B cell (primary cell): Measurements from ENCODE around the gene CNFN. TPM values are rescaled to one million over a fixed set of nuclear protein-coding genes. Genes with fewer than 3 reads are reported as not detected.
A peak's percentile ranks its signal among the peaks of the same experiment; 100 is the strongest.

Experiments used
- ATAC-seq: fragments of 200-7000 bp; cut with Tn5 transposase; one replicate; pipeline ENCODE4 v1.10.0; 2021; ENCODE audit warnings: low read depth, mild to moderate bottlenecking, moderate number of reproducible peaks, moderate library complexity
- CTCF ChIA-PET: fragments of 350-600 bp; sonication (Branson Sonifier 250); formaldehyde crosslinking; loops from one replicate; lab custom pipeline; 2021; ENCODE audit warnings: antibody characterized with exemption, inconsistent platforms; lab: Charles Lee
- POLR2A ChIA-PET: fragments of 350-600 bp; sonication (Branson Sonifier 250); formaldehyde crosslinking; loops from one replicate; lab custom pipeline; 2021; ENCODE audit warnings: antibody characterized with exemption; lab: Charles Lee
- DNase-seq: peaks from one replicate; pipeline ENCODE4 v3.0.0; 2013
- H2AFZ ChIP-seq: 2 replicates; pipeline ENCODE4 v1.6.1; 2012; ENCODE audit warnings: mild to moderate bottlenecking, low read depth, low read length; ENCODE audit not compliant: insufficient read depth, poor library complexity, severe bottlenecking
- H3K27ac ChIP-seq, 2 donors: 1 replicate in 1 of 2; 2 replicates in 1 of 2; pipeline ENCODE4 v1.5.1; 2012 to 2013; ENCODE audit warnings: low read length in 2 of 2, mild to moderate bottlenecking in 2 of 2, moderate library complexity in 1 of 2
- H3K27me3 ChIP-seq, 4 experiments: fragments of 200-600 bp in 1 of 4; sonication (generic) in 1 of 4; replicated peaks in 1 of 4; 1 replicate in 2 of 4; 2 replicates in 2 of 4; pipeline versions ENCODE4 v1.6.1 to v1.7.0; 2013 to 2016; ENCODE audit warnings: low read length in 3 of 4, mild to moderate bottlenecking in 2 of 4, mixed read lengths in 1 of 4, moderate library complexity in 1 of 4; ENCODE audit not compliant: insufficient read depth in 4 of 4, control insufficient read depth in 3 of 4; ENCODE audit errors: control extremely low read depth in 1 of 4
- H3K36me3 ChIP-seq, 2 experiments: replicated peaks in 1 of 2; 1 replicate in 1 of 2; 2 replicates in 1 of 2; pipeline versions ENCODE4 v1.6.1 to v1.7.1; 2013; ENCODE audit warnings: low read length in 1 of 2; ENCODE audit not compliant: insufficient read depth in 2 of 2, control insufficient read depth in 1 of 2; ENCODE audit errors: control extremely low read depth in 1 of 2, extremely low read depth in 1 of 2
- H3K4me1 ChIP-seq, 2 donors: fragments of 200-600 bp in 1 of 2; sonication (generic) in 1 of 2; 1 replicate in 1 of 2; 2 replicates in 1 of 2; pipeline versions ENCODE4 v1.5.1 to v1.6.1; 2013 to 2017; ENCODE audit warnings: low read length in 2 of 2; ENCODE audit not compliant: control insufficient read depth in 2 of 2, insufficient read depth in 2 of 2
- H3K4me2 ChIP-seq: replicated peaks from 2 replicates; pipeline ENCODE3; 2012; ENCODE audit warnings: mild to moderate bottlenecking, low read depth, low read length; ENCODE audit not compliant: poor library complexity, severe bottlenecking
- H3K4me3 ChIP-seq, 5 experiments: fragments of 200-600 bp in 1 of 5; sonication (generic) in 1 of 5; 1 replicate in 3 of 5; 2 replicates in 2 of 5; pipeline versions ENCODE4 v1.5.1 to v1.7.0; 2011 to 2016; ENCODE audit warnings: low read length in 4 of 5, mild to moderate bottlenecking in 4 of 5, low read depth in 2 of 5, control low read depth in 1 of 5, moderate library complexity in 1 of 5; ENCODE audit not compliant: insufficient read depth in 1 of 5; ENCODE audit errors: control extremely low read depth in 1 of 5, extremely low read depth in 1 of 5
- H3K79me2 ChIP-seq: fragments of 200-600 bp; sonication (generic); one replicate; pipeline ENCODE4 v1.6.0; 2016; ENCODE audit warnings: low read length; ENCODE audit not compliant: control insufficient read depth, insufficient read depth
- H3K9ac ChIP-seq: fragments of 200-600 bp; sonication (generic); 2 replicates; pipeline ENCODE4 v1.6.1; 2017; ENCODE audit warnings: mild to moderate bottlenecking, low read length, moderate library complexity
- H3K9me3 ChIP-seq, 3 donors: one replicate each; pipeline versions ENCODE4 v1.6.1 to v1.7.1; 2013; ENCODE audit warnings: low read length in 2 of 3; ENCODE audit not compliant: control insufficient read depth in 2 of 3, insufficient read depth in 1 of 3; ENCODE audit errors: control extremely low read depth in 1 of 3
- H4K20me1 ChIP-seq: 2 replicates; pipeline ENCODE4 v1.6.0; 2012; ENCODE audit warnings: mild to moderate bottlenecking, low read length; ENCODE audit not compliant: insufficient read depth, control insufficient read depth, poor library complexity, severe bottlenecking
- H3K27ac Mint-ChIP-seq: one replicate; pipeline ENCODE4 v1.8.0; 2021; ENCODE audit warnings: mixed read lengths
- H3K27me3 Mint-ChIP-seq: one replicate; pipeline ENCODE4 v1.8.0; 2021; ENCODE audit warnings: mixed read lengths
- H3K4me1 Mint-ChIP-seq: one replicate; pipeline ENCODE4 v1.8.0; 2021; ENCODE audit warnings: mixed read lengths
- H3K4me3 Mint-ChIP-seq: one replicate; pipeline ENCODE4 v1.8.0; 2021; ENCODE audit warnings: mixed read lengths
- H3K9me3 Mint-ChIP-seq: one replicate; pipeline ENCODE4 v1.8.0; 2022; ENCODE audit warnings: mixed read lengths; ENCODE audit not compliant: insufficient read depth
- CTCF ChIP-seq: fragments of 200-600 bp; IDR thresholded peaks from one replicate; pipeline ENCODE4 v1.8.0; 2022; ENCODE audit warnings: antibody characterized with exemption, mild to moderate bottlenecking
- EZH2 ChIP-seq: IDR thresholded peaks from 2 replicates; pipeline ENCODE4 v1.6.1; 2012; ENCODE audit warnings: borderline replicate concordance, low read depth, mild to moderate bottlenecking, moderate library complexity, low read length; ENCODE audit not compliant: insufficient read depth, poor library complexity, severe bottlenecking
- WGBS: methylation state at CpG from one replicate; pipeline ENCODE4 v1.1.5; 2013; ENCODE audit warnings: missing lambda C conversion rate; ENCODE audit not compliant: insufficient coverage; 5-methylcytosine and 5-hydroxymethylcytosine counted together
- intact Hi-C: fragments of 100-400 bp; cut with micrococcal nuclease; formaldehyde crosslinking; loops from one replicate; pipeline ENCODE4 v1.10.0; 2022
- polyA plus RNA-seq: library from polyadenylated mRNA; depleted of rRNA; stranded (reverse); fragments of >200 nt; gene quantifications from 2 replicates; pipeline ENCODE4 v1.2.3, GENCODE V29; 2012
- total RNA-seq, 2 donors: library from RNA; stranded (reverse); fragments of 120-200 nt in 1 of 2; gene quantifications; 1 replicate in 1 of 2; 2 replicates in 1 of 2; pipeline versions ENCODE4 v1.2.3 to v1.2.4, GENCODE V29; 2013 to 2022

The CNFN gene
- total and polyA plus RNA-seq, 2 donors (not counting 1 experiment from before 2014, with no cell fraction given) = 4.1 to 23.2 TPM

GRCh38 chr19:42370068-42370520 lies 20.0 kb downstream of the CNFN start:
- Histone ChIP-seq H3K79me2 (peaks cover 13% of the 10 kb centered on the region), H3K27ac (no peak overlapping the region), H3K36me3 (peaks cover 0 to under 1% of the 10 kb centered on the region in 2 experiments), H2AFZ (no peak overlapping the region), H3K4me2 (peak overlapping the region; percentile 47), H3K4me1 (peaks cover 29 to 43% of the 10 kb centered on the region in 2 donors), H3K4me3 (no peak overlapping the region), H4K20me1 (no peaks in the 10 kb centered on the region), H3K27me3 (no peaks in the 10 kb centered on the region), H3K9me3 (no peaks in the 10 kb centered on the region), H3K9ac (peak overlapping the region; percentile 29)
- intact Hi-C loops = no loop called here
- POLR2A ChIA-PET = interaction anchor here (0.7 kb wide), 1 partner anchor 53 kb away, joined by 3 read pairs; no protein-coding TSS in a partner anchor
- H3K9me3 Mint-ChIP-seq = no peaks in the 10 kb centered on the region
- no peak for DNase-seq
- CTCF ChIA-PET = interaction anchor here (1.7 kb wide), 1 partner anchor 40 kb away, joined by 4 read pairs; no protein-coding TSS in a partner anchor
- no peaks in the 10 kb centered on the region for H3K27me3 Mint-ChIP-seq
- no peak overlapping the region for H3K4me3 Mint-ChIP-seq
- peak overlapping the region; percentile 46 for H3K27ac Mint-ChIP-seq
- peaks cover 36% of the 10 kb centered on the region for H3K4me1 Mint-ChIP-seq
- 87% methylated on average over 9 of the region's 9 CpGs for WGBS
- TF ChIP-seq CTCF (no peak), EZH2 (no peak)
- no peak for ATAC-seq

- H3K4me1 Mint-ChIP-seq = peaks cover 42% of the 10 kb centered on the region
- Histone ChIP-seq H3K27ac (no peak overlapping the region), H3K9ac (no peak overlapping the region), H4K20me1 (no peaks in the 10 kb centered on the region), H3K36me3 (no peaks in the 10 kb centered on the region), H3K4me1 (peaks cover 34 to 49% of the 10 kb centered on the region in 2 donors), H2AFZ (no peak overlapping the region), H3K4me3 (no peak overlapping the region), H3K79me2 (peaks cover 13% of the 10 kb centered on the region), H3K4me2 (no peak overlapping the region), H3K9me3 (no peaks in the 10 kb centered on the region), H3K27me3 (no peaks in the 10 kb centered on the region)
- intact Hi-C loops = no loop called here
- H3K9me3 Mint-ChIP-seq = no peaks in the 10 kb centered on the region
- H3K27ac Mint-ChIP-seq = no peak overlapping the region
- ATAC-seq (no peak), DNase-seq (no peak)
- CTCF ChIA-PET = no interaction called here
- no peaks in the 10 kb centered on the region for H3K27me3 Mint-ChIP-seq
- POLR2A ChIA-PET = no interaction called here
- TF ChIP-seq EZH2 (no peak), CTCF (no peak)
- 98% methylated on average over 25 of the region's 27 CpGs for WGBS
- no peak overlapping the region for H3K4me3 Mint-ChIP-seq
Observed at GRCh38 chr19:42369433-42370067, 20.5 kb downstream of the CNFN start.
